Activated CD4-positive, alpha-beta T cell treated with anti-CD3 and anti-CD28 coated beads, Interleukin-2, Interleukin-4, amounts not matched to agents 100 ng/mL and 50 ng/mL, durations not matched to agents 16 hours and 8 hours (primary cell): ENCODE data around the gene LRRTM2.
A peak's percentile ranks its signal among the peaks of the same experiment; 100 is the strongest.
"Not testable (repeated sequence)": the region's sequence is repeated elsewhere in the genome, so short reads cannot be mapped to it uniquely, and the experiment has no call there.

Experiments
- DNase-seq: peaks from one replicate; pipeline ENCODE4 v3.0.0-alpha.2; 2020; ENCODE audit warnings: low spot score

Gene LRRTM2

GRCh38 chr5:138874771-138875551, at the start of gene LRRTM2:
Gene LRRTM2, minus strand, starts transcription at chr5:138875335. Its CDS starts 424 bp downstream, at chr5:138874911.
- DNase-seq, result no peak

- DNase-seq, result no peak
Measured at GRCh38 chr5:138922494-138922893, 47.4 kb upstream of the LRRTM2 start.

- DNase-seq, result not testable (repeated sequence)
Measured at GRCh38 chr5:138921362-138921761, 46.2 kb upstream of the LRRTM2 start.

- DNase-seq, result no peak
Measured at GRCh38 chr5:138920181-138920580, 45.0 kb upstream of the LRRTM2 start.

GRCh38 chr5:138918686-138919085, 43.6 kb upstream of the LRRTM2 start:
- no peak for DNase-seq

GRCh38 chr5:138914338-138914737, 39.2 kb upstream of the LRRTM2 start:
- DNase-seq, result no peak

- DNase-seq, result no peak
Measured at GRCh38 chr5:138913773-138914172, 38.6 kb upstream of the LRRTM2 start.

- DNase-seq, result no peak
Measured at GRCh38 chr5:138912093-138912492, 37.0 kb upstream of the LRRTM2 start.

- DNase-seq, result no peak
Measured at GRCh38 chr5:138911441-138911840, 36.3 kb upstream of the LRRTM2 start.

- peak; percentile 22 for DNase-seq
Measured at GRCh38 chr5:138910546-138911185, 35.5 kb upstream of the LRRTM2 start.

- DNase-seq, result no peak
Measured at GRCh38 chr5:138909734-138910133, 34.6 kb upstream of the LRRTM2 start.

- DNase-seq, result no peak
Measured at GRCh38 chr5:138905541-138905940, 30.4 kb upstream of the LRRTM2 start.

GRCh38 chr5:138903130-138903775, 28.1 kb upstream of the LRRTM2 start:
- DNase-seq, result no peak

- DNase-seq, result no peak
Measured at GRCh38 chr5:138901716-138902115, 26.6 kb upstream of the LRRTM2 start.

GRCh38 chr5:138900281-138900965, 25.3 kb upstream of the LRRTM2 start:
- peak; percentile 65 for DNase-seq

GRCh38 chr5:138898742-138899141, 23.6 kb upstream of the LRRTM2 start:
- DNase-seq, result no peak

GRCh38 chr5:138898299-138898698, 23.2 kb upstream of the LRRTM2 start:
- DNase-seq, result no peak

- DNase-seq, result no peak
Measured at GRCh38 chr5:138895918-138896317, 20.8 kb upstream of the LRRTM2 start.

GRCh38 chr5:138890644-138891043, 15.5 kb upstream of the LRRTM2 start:
- DNase-seq, result no peak

GRCh38 chr5:138889994-138890393, 14.9 kb upstream of the LRRTM2 start:
- DNase-seq, result no peak

GRCh38 chr5:138884554-138884953, 9.4 kb upstream of the LRRTM2 start:
- no peak for DNase-seq

GRCh38 chr5:138884094-138884493, 9.0 kb upstream of the LRRTM2 start:
- no peak for DNase-seq

GRCh38 chr5:138883211-138883610, 8.1 kb upstream of the LRRTM2 start:
- no peak for DNase-seq
